Mesothelial cell of epicardium (in vitro differentiated cells): ENCODE data around the gene MED13L. TPM values are rescaled to one million over a fixed set of nuclear protein-coding genes. Genes with fewer than 3 reads are reported as not detected.
"Not testable (repeated sequence)": the region's sequence is repeated elsewhere in the genome, so short reads cannot be mapped to it uniquely, and the experiment has no call there.

ENCODE experiments used
- DNase-seq, 2 experiments: peaks; one replicate each; pipeline ENCODE4 v3.0.0; 2021; ENCODE audit warnings: low spot score in 2 of 2; ENCODE audit not compliant: unreplicated experiment in 2 of 2
- H3K27ac Mint-ChIP-seq: 2 replicates; pipeline ENCODE4 v1.8.0; 2021; ENCODE audit warnings: mixed read lengths
- H3K27me3 Mint-ChIP-seq: 2 replicates; pipeline ENCODE4 v1.8.0; 2021; ENCODE audit warnings: low read depth, mixed read lengths
- H3K36me3 Mint-ChIP-seq: 2 replicates; pipeline ENCODE4 v1.8.0; 2021; ENCODE audit warnings: mixed read lengths
- H3K4me1 Mint-ChIP-seq: 2 replicates; pipeline ENCODE4 v1.8.0; 2021; ENCODE audit warnings: mixed read lengths
- H3K4me3 Mint-ChIP-seq: 2 replicates; pipeline ENCODE4 v1.8.0; 2021; ENCODE audit warnings: mild to moderate bottlenecking, moderate library complexity, mixed read lengths
- H3K9me3 Mint-ChIP-seq: 2 replicates; pipeline ENCODE4 v1.8.0; 2021; ENCODE audit warnings: mixed read lengths
- total RNA-seq: library from RNA; stranded (reverse); gene quantifications from 3 replicates; pipeline ENCODE4 v1.2.1, GENCODE V29; 2021
- TF ChIP-seq, protein P1 (sequence below): fragments of 200-600 bp; sonication (generic); IDR thresholded peaks from one replicate; pipeline ENCODE4 v1.5.0; 2021; ENCODE audit warnings: antibody characterized with exemption; ENCODE audit not compliant: unreplicated experiment

Gene MED13L
- total RNA-seq, 1 donor from 2014 or later, result 179 TPM

DNA sequence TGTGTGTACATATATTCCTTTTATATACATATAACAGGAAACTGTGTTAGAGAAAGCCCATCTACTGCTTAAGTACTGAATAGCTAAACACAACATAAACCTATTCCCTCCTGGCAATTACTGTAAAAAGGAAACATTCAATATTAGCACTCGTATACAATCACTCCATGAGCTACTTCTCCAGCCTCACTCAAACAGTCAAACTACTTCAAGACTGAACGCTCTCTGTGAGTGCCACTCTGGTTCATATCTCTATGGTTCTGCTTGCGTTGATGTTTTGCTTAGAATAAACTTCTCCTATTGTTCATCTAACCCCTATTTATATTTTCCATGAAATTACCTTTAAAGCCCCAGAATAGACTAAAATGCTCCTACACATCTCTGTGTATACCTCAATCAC is 243.7 kb downstream of the MED13L start:
- Mint-ChIP-seq H3K4me3 (no peak overlapping the region), H3K27me3 (no peaks in the 10 kb centered on the region), H3K4me1 (peaks cover 33% of the 10 kb centered on the region), H3K9me3 (peaks cover 15% of the 10 kb centered on the region), H3K36me3 (peaks cover 12% of the 10 kb centered on the region), H3K27ac (peak overlapping the region; percentile 77)
- TF ChIP-seq, protein P1, sequence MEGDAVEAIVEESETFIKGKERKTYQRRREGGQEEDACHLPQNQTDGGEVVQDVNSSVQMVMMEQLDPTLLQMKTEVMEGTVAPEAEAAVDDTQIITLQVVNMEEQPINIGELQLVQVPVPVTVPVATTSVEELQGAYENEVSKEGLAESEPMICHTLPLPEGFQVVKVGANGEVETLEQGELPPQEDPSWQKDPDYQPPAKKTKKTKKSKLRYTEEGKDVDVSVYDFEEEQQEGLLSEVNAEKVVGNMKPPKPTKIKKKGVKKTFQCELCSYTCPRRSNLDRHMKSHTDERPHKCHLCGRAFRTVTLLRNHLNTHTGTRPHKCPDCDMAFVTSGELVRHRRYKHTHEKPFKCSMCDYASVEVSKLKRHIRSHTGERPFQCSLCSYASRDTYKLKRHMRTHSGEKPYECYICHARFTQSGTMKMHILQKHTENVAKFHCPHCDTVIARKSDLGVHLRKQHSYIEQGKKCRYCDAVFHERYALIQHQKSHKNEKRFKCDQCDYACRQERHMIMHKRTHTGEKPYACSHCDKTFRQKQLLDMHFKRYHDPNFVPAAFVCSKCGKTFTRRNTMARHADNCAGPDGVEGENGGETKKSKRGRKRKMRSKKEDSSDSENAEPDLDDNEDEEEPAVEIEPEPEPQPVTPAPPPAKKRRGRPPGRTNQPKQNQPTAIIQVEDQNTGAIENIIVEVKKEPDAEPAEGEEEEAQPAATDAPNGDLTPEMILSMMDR, result no peak
- no peak for DNase-seq

DNA sequence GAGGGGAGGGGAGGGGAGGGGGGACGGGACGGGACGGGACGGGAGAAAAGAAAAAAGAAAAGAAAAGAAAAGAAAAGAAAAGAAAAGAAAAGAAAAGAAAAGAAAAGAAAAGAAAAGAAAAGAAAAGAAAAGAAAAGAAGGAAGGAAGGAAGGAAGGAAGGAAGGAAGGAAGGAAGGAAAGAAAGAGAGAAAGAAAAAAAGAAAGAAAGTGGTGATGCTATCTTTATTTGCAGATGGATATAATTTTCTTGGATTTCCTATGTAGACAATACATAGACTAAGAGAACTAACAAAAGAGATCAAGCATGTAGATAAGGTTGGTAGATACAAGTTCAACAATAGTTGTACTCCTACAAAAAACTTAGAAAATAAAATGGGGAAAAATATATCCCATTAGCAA is 245.9 kb downstream of the MED13L start:
- Mint-ChIP-seq H3K4me1 (peaks cover 14% of the 10 kb centered on the region), H3K9me3 (peaks cover 15% of the 10 kb centered on the region), H3K36me3 (peaks cover 12% of the 10 kb centered on the region)
- not testable (repeated sequence) for DNase-seq, H3K4me3 Mint-ChIP-seq, H3K27ac Mint-ChIP-seq, H3K27me3 Mint-ChIP-seq

DNA sequence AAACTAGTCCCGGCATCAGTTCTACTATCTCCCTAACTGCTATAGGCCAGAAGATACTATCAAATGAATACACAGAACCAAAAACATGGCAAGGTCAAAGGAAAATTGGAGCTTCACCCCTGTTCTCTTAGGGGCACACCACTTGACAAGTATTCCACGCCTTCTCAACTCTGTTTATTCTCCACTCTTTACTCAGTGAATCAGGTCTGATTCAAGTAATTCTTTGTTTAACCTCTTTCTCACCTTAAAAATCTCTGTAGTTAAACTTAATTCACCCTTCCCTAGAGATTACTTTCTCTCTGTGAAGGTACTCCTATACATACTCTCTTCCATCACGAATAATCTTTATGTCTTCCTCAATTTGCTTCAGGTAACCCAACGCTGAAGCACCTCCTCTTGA is 248.9 kb downstream of the MED13L start:
- no peak overlapping the region for H3K27ac Mint-ChIP-seq
- TF ChIP-seq, protein P1, result no peak
- peaks cover 12% of the 10 kb centered on the region for H3K36me3 Mint-ChIP-seq
- H3K27me3 Mint-ChIP-seq, result no peaks in the 10 kb centered on the region
- H3K4me3 Mint-ChIP-seq, result no peak overlapping the region
- peaks cover 3% of the 10 kb centered on the region for H3K4me1 Mint-ChIP-seq
- no peak for DNase-seq
- H3K9me3 Mint-ChIP-seq, result peaks cover 15% of the 10 kb centered on the region

DNA sequence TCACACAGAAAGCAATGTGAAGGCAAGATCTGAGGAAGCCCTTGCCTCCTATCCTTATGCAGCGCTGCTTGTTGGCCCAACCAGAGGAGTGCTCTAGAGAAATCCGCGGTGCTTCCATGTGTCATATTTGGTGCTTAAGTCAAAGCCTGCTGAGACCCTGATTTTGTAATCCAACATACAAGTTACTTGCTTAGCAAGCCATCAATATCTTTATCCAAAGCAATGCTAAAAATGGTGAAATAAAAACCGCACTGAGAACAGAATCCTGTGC is 250.0 kb downstream of the MED13L start:
- TF ChIP-seq, protein P1, result no peak
- Mint-ChIP-seq H3K27ac (no peak overlapping the region), H3K36me3 (peaks cover 10% of the 10 kb centered on the region), H3K4me3 (no peak overlapping the region), H3K9me3 (peaks cover 13% of the 10 kb centered on the region), H3K27me3 (no peaks in the 10 kb centered on the region), H3K4me1 (no peaks in the 10 kb centered on the region)
- DNase-seq, result no peak

DNA sequence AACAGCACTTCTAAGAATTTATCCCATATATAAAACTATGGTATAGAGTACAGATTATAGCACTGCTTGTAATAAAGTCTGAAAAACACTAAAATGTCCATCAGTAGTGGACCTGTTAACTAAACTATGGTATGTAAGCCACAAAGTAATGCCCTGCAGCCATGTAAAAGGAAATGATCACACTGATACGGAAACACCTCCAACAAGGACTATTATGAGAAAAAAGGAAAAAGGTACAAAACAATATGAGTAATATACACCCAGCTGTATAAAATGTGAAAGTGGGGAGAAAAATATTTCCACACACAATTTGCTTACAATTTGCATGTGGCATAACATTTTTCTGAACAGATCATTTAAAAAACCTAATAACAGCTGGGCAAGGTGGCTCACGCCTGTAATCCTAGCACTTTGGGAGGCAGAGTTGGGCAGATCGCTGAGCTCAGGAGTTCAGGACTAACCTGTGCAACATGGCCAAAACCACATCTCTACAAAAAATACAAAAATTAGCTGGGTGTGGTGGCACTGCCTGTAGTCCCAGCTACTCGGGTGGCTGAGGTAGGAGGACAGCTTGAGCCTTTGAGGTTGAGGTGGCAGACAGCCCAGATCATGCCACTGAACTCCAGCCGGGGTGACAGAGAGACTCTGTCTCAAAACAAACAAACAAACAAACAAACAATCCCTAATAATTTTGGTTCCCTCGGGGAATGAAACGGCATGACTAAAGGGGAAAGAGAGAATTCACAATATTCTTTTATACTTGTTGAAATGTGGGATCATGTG is 250.5 kb downstream of the MED13L start:
- peaks cover 8% of the 10 kb centered on the region for H3K36me3 Mint-ChIP-seq
- peaks cover 10% of the 10 kb centered on the region for H3K9me3 Mint-ChIP-seq
- H3K4me3 Mint-ChIP-seq, result no peak overlapping the region
- no peak for DNase-seq
- no peak overlapping the region for H3K27ac Mint-ChIP-seq
- H3K27me3 Mint-ChIP-seq, result no peaks in the 10 kb centered on the region
- H3K4me1 Mint-ChIP-seq, result no peaks in the 10 kb centered on the region
- TF ChIP-seq, protein P1, result no peak

DNA sequence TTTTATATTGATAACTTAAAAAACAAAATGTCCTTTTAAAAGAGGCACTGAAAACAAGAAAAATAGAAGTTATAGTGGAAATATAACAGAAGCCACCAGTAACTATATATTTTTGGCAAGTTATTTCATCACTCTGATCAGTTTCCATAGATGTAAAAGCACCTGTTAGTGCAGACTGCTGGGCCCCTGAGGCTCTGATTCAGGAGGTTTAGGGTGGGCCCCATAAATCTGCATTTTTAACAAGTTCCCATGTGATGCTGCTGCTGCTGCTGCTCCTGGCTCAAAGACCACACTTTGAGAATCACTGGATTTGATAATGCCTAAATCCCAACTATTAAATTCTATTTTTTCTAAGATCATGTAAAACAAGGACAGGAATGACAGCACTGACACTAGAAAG is 251.1 kb downstream of the MED13L start:
- Mint-ChIP-seq H3K9me3 (peaks cover 10% of the 10 kb centered on the region), H3K27me3 (no peaks in the 10 kb centered on the region), H3K36me3 (peaks cover 8% of the 10 kb centered on the region), H3K4me1 (no peaks in the 10 kb centered on the region), H3K4me3 (no peak overlapping the region), H3K27ac (no peak overlapping the region)
- TF ChIP-seq, protein P1, result no peak
- no peak for DNase-seq
